ENCODE results near the gene GP5. TPM values are rescaled to one million over a fixed set of nuclear protein-coding genes. Genes with fewer than 3 reads are reported as not detected.

GP5 gene
- total and polyA plus RNA-seq, 4 donors, result 0.03 to 3.3 (median 0.16) TPM

- TF ChIP-seq, protein P1, sequence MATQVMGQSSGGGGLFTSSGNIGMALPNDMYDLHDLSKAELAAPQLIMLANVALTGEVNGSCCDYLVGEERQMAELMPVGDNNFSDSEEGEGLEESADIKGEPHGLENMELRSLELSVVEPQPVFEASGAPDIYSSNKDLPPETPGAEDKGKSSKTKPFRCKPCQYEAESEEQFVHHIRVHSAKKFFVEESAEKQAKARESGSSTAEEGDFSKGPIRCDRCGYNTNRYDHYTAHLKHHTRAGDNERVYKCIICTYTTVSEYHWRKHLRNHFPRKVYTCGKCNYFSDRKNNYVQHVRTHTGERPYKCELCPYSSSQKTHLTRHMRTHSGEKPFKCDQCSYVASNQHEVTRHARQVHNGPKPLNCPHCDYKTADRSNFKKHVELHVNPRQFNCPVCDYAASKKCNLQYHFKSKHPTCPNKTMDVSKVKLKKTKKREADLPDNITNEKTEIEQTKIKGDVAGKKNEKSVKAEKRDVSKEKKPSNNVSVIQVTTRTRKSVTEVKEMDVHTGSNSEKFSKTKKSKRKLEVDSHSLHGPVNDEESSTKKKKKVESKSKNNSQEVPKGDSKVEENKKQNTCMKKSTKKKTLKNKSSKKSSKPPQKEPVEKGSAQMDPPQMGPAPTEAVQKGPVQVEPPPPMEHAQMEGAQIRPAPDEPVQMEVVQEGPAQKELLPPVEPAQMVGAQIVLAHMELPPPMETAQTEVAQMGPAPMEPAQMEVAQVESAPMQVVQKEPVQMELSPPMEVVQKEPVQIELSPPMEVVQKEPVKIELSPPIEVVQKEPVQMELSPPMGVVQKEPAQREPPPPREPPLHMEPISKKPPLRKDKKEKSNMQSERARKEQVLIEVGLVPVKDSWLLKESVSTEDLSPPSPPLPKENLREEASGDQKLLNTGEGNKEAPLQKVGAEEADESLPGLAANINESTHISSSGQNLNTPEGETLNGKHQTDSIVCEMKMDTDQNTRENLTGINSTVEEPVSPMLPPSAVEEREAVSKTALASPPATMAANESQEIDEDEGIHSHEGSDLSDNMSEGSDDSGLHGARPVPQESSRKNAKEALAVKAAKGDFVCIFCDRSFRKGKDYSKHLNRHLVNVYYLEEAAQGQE (IDR thresholded peaks at IDR 0.05), result no peak
- TF ChIP-seq SP1 (IDR thresholded peaks at IDR 0.05) (no peak), ZBTB33 (IDR thresholded peaks at IDR 0.05) (no peak), JUND (IDR thresholded peaks at IDR 0.05) (no peak), YY1 (IDR thresholded peaks at IDR 0.05) (no peak), HNF4A (conservative IDR thresholded peaks at IDR 0.05) (no peak), RAD21 (IDR thresholded peaks at IDR 0.05) (no peak), NR2F2 (IDR thresholded peaks at IDR 0.05) (no peak), FOXA2 (IDR thresholded peaks at IDR 0.05) (no peak), RXRA (IDR thresholded peaks at IDR 0.05) (no peak), EGR1 (IDR thresholded peaks at IDR 0.05; ENCODE audit: low read depth in 2 of 2) (no peak), CTCF (IDR thresholded peaks at IDR 0.05; ENCODE audit: low read depth, low read length, missing input control) (no peak), HNF4G (IDR thresholded peaks at IDR 0.05) (no peak)
- TF ChIP-seq, protein P2, sequence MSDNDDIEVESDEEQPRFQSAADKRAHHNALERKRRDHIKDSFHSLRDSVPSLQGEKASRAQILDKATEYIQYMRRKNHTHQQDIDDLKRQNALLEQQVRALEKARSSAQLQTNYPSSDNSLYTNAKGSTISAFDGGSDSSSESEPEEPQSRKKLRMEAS (IDR thresholded peaks at IDR 0.05), result no peak
- Histone ChIP-seq H3K9me3 (ENCODE audit: control insufficient read depth in 4 of 4, low read length in 3 of 4) (no peaks in the 10 kb centered on the region), H3K9ac (ENCODE audit: low read depth in 1 of 2, low read length in 2 of 2) (no peak overlapping the region), H3K4me1 (ENCODE audit: control insufficient read depth in 4 of 4, insufficient read depth in 4 of 4, low read length in 3 of 4) (no peaks in the 10 kb centered on the region), H3K4me3 (ENCODE audit: low read depth in 1 of 3, low read length in 3 of 3) (no peak overlapping the region), H3K27ac (ENCODE audit: low read depth in 1 of 2, low read length in 2 of 2) (no peak overlapping the region), H3K36me3 (ENCODE audit: control insufficient read depth in 4 of 4, insufficient read depth in 3 of 4, low read depth in 1 of 4, low read length in 3 of 4) (no peaks in the 10 kb centered on the region), H3K27me3 (ENCODE audit: control insufficient read depth in 4 of 4, insufficient read depth in 4 of 4, low read length in 3 of 4) (peaks cover 0 to 2% (median 0%) of the 10 kb centered on the region in 4 donors)
- no peak for DNase-seq (ENCODE audit: low spot score)
- WGBS, result 93% methylated on average over 1 of the region's 1 CpG
Observed at GRCh38 chr3:194377708-194378107, 21.4 kb downstream of the GP5 start.

GRCh38 chr3:194376241-194376560, 22.9 kb downstream of the GP5 start:
- Histone ChIP-seq H3K4me3 (ENCODE audit: low read depth in 1 of 3, low read length in 3 of 3) (no peak overlapping the region), H3K27ac (ENCODE audit: low read depth in 1 of 2, low read length in 2 of 2) (no peak overlapping the region), H3K9me3 (ENCODE audit: control insufficient read depth in 4 of 4, low read length in 3 of 4) (no peaks in the 10 kb centered on the region), H3K36me3 (ENCODE audit: control insufficient read depth in 4 of 4, insufficient read depth in 3 of 4, low read depth in 1 of 4, low read length in 3 of 4) (no peaks in the 10 kb centered on the region), H3K4me1 (ENCODE audit: control insufficient read depth in 4 of 4, insufficient read depth in 4 of 4, low read length in 3 of 4) (no peaks in the 10 kb centered on the region), H3K9ac (ENCODE audit: low read depth in 1 of 2, low read length in 2 of 2) (no peak overlapping the region), H3K27me3 (ENCODE audit: control insufficient read depth in 4 of 4, insufficient read depth in 4 of 4, low read length in 3 of 4) (peaks cover 0 to 2% (median 0%) of the 10 kb centered on the region in 4 donors)
- WGBS, result 87% methylated on average over 10 of the region's 10 CpGs
- no peak for DNase-seq (ENCODE audit: low spot score)
- TF ChIP-seq HNF4G (IDR thresholded peaks at IDR 0.05), result no peak
- TF ChIP-seq ZBTB33 (IDR thresholded peaks at IDR 0.05), result no peak
- TF ChIP-seq, protein P3, sequence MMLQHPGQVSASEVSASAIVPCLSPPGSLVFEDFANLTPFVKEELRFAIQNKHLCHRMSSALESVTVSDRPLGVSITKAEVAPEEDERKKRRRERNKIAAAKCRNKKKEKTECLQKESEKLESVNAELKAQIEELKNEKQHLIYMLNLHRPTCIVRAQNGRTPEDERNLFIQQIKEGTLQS (IDR thresholded peaks at IDR 0.05), result no peak
- TF ChIP-seq, protein P2 (IDR thresholded peaks at IDR 0.05), result no peak
- TF ChIP-seq FOXA2 (IDR thresholded peaks at IDR 0.05), result no peak
- TF ChIP-seq HNF4A (conservative IDR thresholded peaks at IDR 0.05), result no peak
- no peak for TF ChIP-seq NR2F2 (IDR thresholded peaks at IDR 0.05)
- no peak for TF ChIP-seq RXRA (IDR thresholded peaks at IDR 0.05)
- no peak for TF ChIP-seq JUND (IDR thresholded peaks at IDR 0.05)
- no peak for TF ChIP-seq YY1 (IDR thresholded peaks at IDR 0.05)
- no peak for TF ChIP-seq EGR1 (IDR thresholded peaks at IDR 0.05; ENCODE audit: low read depth in 2 of 2)
- no peak for TF ChIP-seq RAD21 (IDR thresholded peaks at IDR 0.05)
- TF ChIP-seq, protein P1 (IDR thresholded peaks at IDR 0.05), result no peak
- no peak for TF ChIP-seq FOXA1 (IDR thresholded peaks at IDR 0.05)

All from liver (tissue), 9 donors.